ENCODE measurements around the gene LRMDA.

LRMDA gene

DNA sequence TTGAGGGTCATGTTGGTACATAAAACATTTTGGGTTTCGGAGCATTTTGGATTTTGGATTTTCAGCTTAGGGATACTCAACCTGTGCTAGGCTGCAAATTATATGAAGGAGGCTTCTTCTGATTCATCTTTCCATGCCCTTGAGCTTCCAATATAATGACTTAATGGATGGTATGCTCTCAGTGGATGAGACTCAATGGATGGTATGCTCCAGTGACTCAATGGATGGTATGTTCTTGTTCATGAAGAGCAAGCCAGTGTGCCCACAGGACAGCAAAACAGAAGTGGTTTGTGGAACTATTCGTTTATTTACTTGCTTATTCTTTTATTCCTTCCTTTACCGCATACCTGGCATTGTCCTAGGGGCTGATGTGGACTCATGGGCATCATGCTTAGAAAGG, 969.6 kb downstream of the LRMDA start:
- Histone ChIP-seq H3F3A (ENCODE audit: insufficient read depth) (no peaks in the 10 kb centered on the region), H3K79me2 (ENCODE audit: insufficient read depth, low read length) (no peaks in the 10 kb centered on the region), H3K9me3 (ENCODE audit: insufficient read depth, low read length) (no peaks in the 10 kb centered on the region), H3K27ac (ENCODE audit: low read depth, low read length) (no peak overlapping the region), H3K9ac (ENCODE audit: low read length) (no peak overlapping the region), H3K4me2 (ENCODE audit: low read depth, low read length, poor library complexity, severe bottlenecking) (no peak overlapping the region), H2AFZ (ENCODE audit: low read depth, low read length, severe bottlenecking) (no peak overlapping the region), H3K36me3 (ENCODE audit: low read length) (no peaks in the 10 kb centered on the region), H4K20me1 (ENCODE audit: low read depth, low read length) (no peaks in the 10 kb centered on the region), H3K27me3 (ENCODE audit: low read length) (no peaks in the 10 kb centered on the region), H3K9me2 (replicated peaks; ENCODE audit: insufficient read depth, low read length) (no peaks in the 10 kb centered on the region), H3K4me3 (ENCODE audit: insufficient read depth, low read length, poor library complexity, severe bottlenecking) (no peak overlapping the region)
- TF ChIP-seq, protein P1, sequence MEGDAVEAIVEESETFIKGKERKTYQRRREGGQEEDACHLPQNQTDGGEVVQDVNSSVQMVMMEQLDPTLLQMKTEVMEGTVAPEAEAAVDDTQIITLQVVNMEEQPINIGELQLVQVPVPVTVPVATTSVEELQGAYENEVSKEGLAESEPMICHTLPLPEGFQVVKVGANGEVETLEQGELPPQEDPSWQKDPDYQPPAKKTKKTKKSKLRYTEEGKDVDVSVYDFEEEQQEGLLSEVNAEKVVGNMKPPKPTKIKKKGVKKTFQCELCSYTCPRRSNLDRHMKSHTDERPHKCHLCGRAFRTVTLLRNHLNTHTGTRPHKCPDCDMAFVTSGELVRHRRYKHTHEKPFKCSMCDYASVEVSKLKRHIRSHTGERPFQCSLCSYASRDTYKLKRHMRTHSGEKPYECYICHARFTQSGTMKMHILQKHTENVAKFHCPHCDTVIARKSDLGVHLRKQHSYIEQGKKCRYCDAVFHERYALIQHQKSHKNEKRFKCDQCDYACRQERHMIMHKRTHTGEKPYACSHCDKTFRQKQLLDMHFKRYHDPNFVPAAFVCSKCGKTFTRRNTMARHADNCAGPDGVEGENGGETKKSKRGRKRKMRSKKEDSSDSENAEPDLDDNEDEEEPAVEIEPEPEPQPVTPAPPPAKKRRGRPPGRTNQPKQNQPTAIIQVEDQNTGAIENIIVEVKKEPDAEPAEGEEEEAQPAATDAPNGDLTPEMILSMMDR (IDR thresholded peaks at IDR 0.05; ENCODE audit: insufficient read depth, low read length, poor library complexity, severe bottlenecking) = no peak
- no peak for TF ChIP-seq EZH2phosphoT487 (conservative IDR thresholded peaks at IDR 0.05; ENCODE audit: low read length)

DNA sequence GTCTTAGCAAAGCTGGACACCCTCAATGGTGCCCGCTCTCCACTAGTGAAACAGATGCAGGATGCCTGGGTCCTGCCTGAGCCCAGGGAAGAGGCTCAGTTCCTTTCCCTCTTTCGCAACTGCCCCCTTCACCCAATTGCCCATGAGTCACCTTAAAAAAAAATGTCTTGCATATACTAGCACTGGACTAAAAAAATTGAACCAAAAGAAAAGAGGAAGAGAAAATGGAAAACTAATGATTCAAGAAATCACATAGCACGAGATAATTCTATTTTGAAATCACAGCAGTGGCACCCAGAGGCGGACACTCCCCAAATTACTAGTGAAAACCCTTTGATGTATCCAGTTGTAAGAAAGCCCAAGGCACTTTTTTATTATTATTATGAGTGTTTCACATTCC, 972.5 kb downstream of the LRMDA start:
- Histone ChIP-seq H3K27me3 (ENCODE audit: low read length) (no peaks in the 10 kb centered on the region), H3K79me2 (ENCODE audit: insufficient read depth, low read length) (no peaks in the 10 kb centered on the region), H3K9ac (ENCODE audit: low read length) (no peak overlapping the region), H3F3A (ENCODE audit: insufficient read depth) (no peaks in the 10 kb centered on the region), H3K4me3 (ENCODE audit: insufficient read depth, low read length, poor library complexity, severe bottlenecking) (no peak overlapping the region), H3K9me2 (replicated peaks; ENCODE audit: insufficient read depth, low read length) (no peaks in the 10 kb centered on the region), H3K27ac (ENCODE audit: low read depth, low read length) (no peak overlapping the region), H4K20me1 (ENCODE audit: low read depth, low read length) (no peaks in the 10 kb centered on the region), H2AFZ (ENCODE audit: low read depth, low read length, severe bottlenecking) (no peak overlapping the region), H3K4me2 (ENCODE audit: low read depth, low read length, poor library complexity, severe bottlenecking) (no peak overlapping the region), H3K36me3 (ENCODE audit: low read length) (no peaks in the 10 kb centered on the region), H3K9me3 (ENCODE audit: insufficient read depth, low read length) (no peaks in the 10 kb centered on the region)
- TF ChIP-seq EZH2phosphoT487 (conservative IDR thresholded peaks at IDR 0.05; ENCODE audit: low read length) = no peak
- TF ChIP-seq, protein P1 (IDR thresholded peaks at IDR 0.05; ENCODE audit: insufficient read depth, low read length, poor library complexity, severe bottlenecking) = no peak

DNA sequence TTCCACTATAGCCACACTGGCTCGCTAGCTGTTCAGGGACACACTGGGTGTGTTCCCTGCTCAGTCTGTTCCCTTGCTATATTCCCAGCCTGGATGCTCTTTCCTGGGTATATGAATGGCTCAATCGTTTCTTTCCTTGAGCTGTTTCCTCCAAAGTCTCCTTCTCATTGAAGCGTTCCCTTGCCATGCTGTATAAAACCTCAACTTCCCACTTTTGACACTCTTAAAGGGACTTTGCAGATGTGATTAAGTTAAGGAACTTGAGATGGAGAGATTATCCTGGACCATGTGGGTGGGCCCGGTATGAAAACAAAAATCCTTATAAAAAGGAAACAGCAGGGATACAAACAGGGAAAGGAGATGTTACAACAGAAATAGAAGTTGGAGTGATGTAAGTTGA, 973.1 kb downstream of the LRMDA start:
- H3K9me3 ChIP-seq (ENCODE audit: insufficient read depth, low read length) = no peaks in the 10 kb centered on the region
- no peak overlapping the region for H3K27ac ChIP-seq (ENCODE audit: low read depth, low read length)
- no peak overlapping the region for H3K9ac ChIP-seq (ENCODE audit: low read length)
- H3K36me3 ChIP-seq (ENCODE audit: low read length) = no peaks in the 10 kb centered on the region
- no peak overlapping the region for H3K4me2 ChIP-seq (ENCODE audit: low read depth, low read length, poor library complexity, severe bottlenecking)
- H2AFZ ChIP-seq (ENCODE audit: low read depth, low read length, severe bottlenecking) = no peak overlapping the region
- H4K20me1 ChIP-seq (ENCODE audit: low read depth, low read length) = no peaks in the 10 kb centered on the region
- no peaks in the 10 kb centered on the region for H3K27me3 ChIP-seq (ENCODE audit: low read length)
- no peak overlapping the region for H3K4me3 ChIP-seq (ENCODE audit: insufficient read depth, low read length, poor library complexity, severe bottlenecking)
- no peaks in the 10 kb centered on the region for H3F3A ChIP-seq (ENCODE audit: insufficient read depth)
- TF ChIP-seq, protein P1 (IDR thresholded peaks at IDR 0.05; ENCODE audit: insufficient read depth, low read length, poor library complexity, severe bottlenecking) = no peak
- TF ChIP-seq EZH2phosphoT487 (conservative IDR thresholded peaks at IDR 0.05; ENCODE audit: low read length) = no peak
- no peaks in the 10 kb centered on the region for H3K79me2 ChIP-seq (ENCODE audit: insufficient read depth, low read length)
- no peaks in the 10 kb centered on the region for H3K9me2 ChIP-seq (replicated peaks; ENCODE audit: insufficient read depth, low read length)

Data from SU-DHL-6 (cell line).